ENCODE data around the gene DISP2. TPM values are rescaled to one million over a fixed set of nuclear protein-coding genes. Genes with fewer than 3 reads are reported as not detected.

The DISP2 gene
- total and polyA plus RNA-seq, 2 of the 8 experiments (the other 6 are each of a cell fraction or from before 2014, with no cell fraction given) = 0.45 to 1.2 TPM

- no peak overlapping the region for H3K14ac ChIP-seq (ENCODE audit: insufficient read length)
- H3K4ac ChIP-seq (replicated peaks; ENCODE audit: insufficient read length, low read depth, low read length) = no peak overlapping the region
- no peak overlapping the region for H3K56ac ChIP-seq (replicated peaks; ENCODE audit: insufficient read length, low read depth, low read length)
- no peak overlapping the region for H2BK120ac ChIP-seq (replicated peaks; ENCODE audit: low read depth, low read length)
- FAIRE-seq = no peak
- WGBS, 2 experiments (ENCODE audit: extremely low coverage in 1 of 2, insufficient coverage in 1 of 2, insufficient read length in 1 of 2, insufficient replicate concordance in 2 of 2, low coverage in 1 of 2, low lambda C conversion rate in 2 of 2, missing lambda C conversion rate in 1 of 2) = 96% methylated on average over 11 of the region's 11 CpGs; no CpG with 5 or more reads in 1 of the 2 experiments
- no peak overlapping the region for H3K4me3 ChIP-seq (ENCODE audit: extremely low read depth in 1 of 4, insufficient read depth in 2 of 4, low read depth in 3 of 4, low read length in 4 of 4)
- no peak overlapping the region for H3K18ac ChIP-seq (ENCODE audit: extremely low read depth, low read length)
- peaks cover 10 to 29% (median 15%) of the 10 kb centered on the region in 4 experiments for H3K36me3 ChIP-seq (ENCODE audit: control insufficient read depth in 2 of 4, insufficient read depth in 4 of 4, low read length in 3 of 4)
- no peak overlapping the region for H3K9ac ChIP-seq (replicated peaks in 1 of 4; ENCODE audit: extremely low read depth in 1 of 4, low read depth in 3 of 4, low read length in 3 of 4)
- H3K23ac ChIP-seq (ENCODE audit: insufficient read length) = no peak overlapping the region
- H3K79me1 ChIP-seq (ENCODE audit: low read depth, low read length) = no peaks in the 10 kb centered on the region
- H2BK15ac ChIP-seq (ENCODE audit: low read length) = no peak overlapping the region
- H2BK20ac ChIP-seq (ENCODE audit: low read length) = no peak overlapping the region
- H2AK5ac ChIP-seq (ENCODE audit: low read depth, low read length) = no peak overlapping the region
- peak; percentile 64; the same call in 1 of the 2 replicates for TF ChIP-seq POLR2AphosphoS5 (IDR thresholded peaks at IDR 0.05; ENCODE audit: low read depth, low read length)
- TF ChIP-seq RXRA (IDR thresholded peaks at IDR 0.05; ENCODE audit: insufficient read depth, low read depth, low read length) = no peak
- H3K4me2 ChIP-seq (ENCODE audit: insufficient read depth in 1 of 2, low read depth in 2 of 2, low read length in 2 of 2) = no peak overlapping the region
- H2BK5ac ChIP-seq (ENCODE audit: low read depth, low read length) = no peak overlapping the region
- H2AFZ ChIP-seq (ENCODE audit: low read length) = no peak overlapping the region
- H3K27ac ChIP-seq (ENCODE audit: low read depth, low read length) = no peak overlapping the region
- H3K23me2 ChIP-seq (ENCODE audit: low read depth, low read length) = no peaks in the 10 kb centered on the region
- peaks cover 0 to 6% (median 3%) of the 10 kb centered on the region in 4 experiments; a peak in 4 of 7 replicates for H3K4me1 ChIP-seq (replicated peaks in 1 of 4; ENCODE audit: control insufficient read depth in 3 of 4, insufficient read depth in 4 of 4, low read length in 3 of 4)
- CTCF ChIA-PET (ENCODE audit: partially characterized antibody) = interaction anchor here (0.9 to 16.2 kb wide), 17 partner anchors 10 to 203 kb away, joined by 3 to 184 read pairs (median 4); partner anchors contain the start of genes CCDC9B, IVD and PHGR1
- DNase-seq (ENCODE audit: low read depth in 1 of 2, low spot score in 2 of 2) = no peak
- no peak overlapping the region for H2BK12ac ChIP-seq (ENCODE audit: low read depth, low read length)
- H3K79me2 ChIP-seq (ENCODE audit: control insufficient read depth in 1 of 2, insufficient read depth in 2 of 2, low read length in 2 of 2) = no peaks in the 10 kb centered on the region
- H4K20me1 ChIP-seq (replicated peaks in 1 of 2; ENCODE audit: control insufficient read depth in 1 of 2, insufficient read depth in 2 of 2, low read length in 2 of 2) = peaks cover 0 to 8% of the 10 kb centered on the region in 2 experiments
- no peaks in the 10 kb centered on the region for H3K9me3 ChIP-seq (ENCODE audit: insufficient read depth in 2 of 2, low read depth in 1 of 2, low read length in 1 of 2)
- H4K5ac ChIP-seq (ENCODE audit: insufficient read length, low read depth, low read length) = no peak overlapping the region
- POLR2A ChIA-PET (ENCODE audit: partially characterized antibody) = interaction anchor here (0.7 to 8.8 kb wide), 15 partner anchors 9 to 129 kb away, joined by 3 to 77 read pairs (median 5); partner anchors contain the start of genes BAHD1, DISP2 and IVD
- H4K91ac ChIP-seq (replicated peaks; ENCODE audit: insufficient read length, low read length) = no peak overlapping the region
- H4K8ac ChIP-seq (ENCODE audit: extremely low read depth, insufficient read depth, low read length) = no peak overlapping the region
- peaks cover 0 to 2% (median 0%) of the 10 kb centered on the region in 4 experiments; a peak in 1 of 7 replicates for H3K27me3 ChIP-seq (replicated peaks in 1 of 4; ENCODE audit: control insufficient read depth in 3 of 4, extremely low read depth in 1 of 4, insufficient read depth in 3 of 4, low read length in 3 of 4)
Measured at GRCh38 chr15:40420071-40420713, 62.2 kb downstream of the DISP2 start.

Measured in H1 (cell line).